MCF 10A (cell line): Measurements from ENCODE around the gene TTLL1. TPM values are rescaled to one million over a fixed set of nuclear protein-coding genes. Genes with fewer than 3 reads are reported as not detected.
"Not testable (repeated sequence)": the region's sequence is repeated elsewhere in the genome, so short reads cannot be mapped to it uniquely, and the experiment has no call there.

Experiments used
- BruUV-seq: library from RNA; stranded (reverse); fragments of 400-500 nt; replicated peaks from 2 replicates; lab custom pipeline; 2021; lab: Mats Ljungman, UMichigan
- CTCF ChIA-PET: fragments of 300-600 bp; sonication (Branson Sonifier 250); formaldehyde crosslinking; extraction: SDS; loops from one replicate; lab custom pipeline; 2021; ENCODE audit warnings: antibody characterized with exemption, inconsistent platforms; lab: Yijun Ruan, JAX
- POLR2A ChIA-PET: fragments of 300-600, 350-650 bp; sonication (Branson Sonifier 250); formaldehyde crosslinking; extraction: SDS; loops from one replicate; lab custom pipeline; 2020; ENCODE audit warnings: antibody characterized with exemption, inconsistent platforms; lab: Yijun Ruan, JAX
- DNase-seq: peaks from one replicate; pipeline ENCODE4 v3.0.0-alpha.2; 2018; ENCODE audit not compliant: unreplicated experiment
- H3K27ac Mint-ChIP-seq: one replicate; pipeline ENCODE4 v1.8.0; 2022; ENCODE audit warnings: mild to moderate bottlenecking, low read depth, mixed read lengths; ENCODE audit not compliant: unreplicated experiment
- H3K27me3 Mint-ChIP-seq: one replicate; pipeline ENCODE4 v1.8.0; 2022; ENCODE audit warnings: mixed read lengths; ENCODE audit not compliant: insufficient read depth, unreplicated experiment
- H3K36me3 Mint-ChIP-seq: one replicate; pipeline ENCODE4 v1.8.0; 2022; ENCODE audit warnings: mild to moderate bottlenecking, moderate library complexity, mixed read lengths; ENCODE audit not compliant: insufficient read depth, unreplicated experiment
- H3K4me1 Mint-ChIP-seq: one replicate; pipeline ENCODE4 v1.8.0; 2022; ENCODE audit warnings: mixed read lengths; ENCODE audit not compliant: insufficient read depth, unreplicated experiment
- H3K4me3 Mint-ChIP-seq: one replicate; pipeline ENCODE4 v1.8.0; 2022; ENCODE audit warnings: mild to moderate bottlenecking, moderate library complexity, mixed read lengths; ENCODE audit not compliant: unreplicated experiment
- H3K9me3 Mint-ChIP-seq: one replicate; pipeline ENCODE4 v1.8.0; 2022; ENCODE audit warnings: mixed read lengths; ENCODE audit not compliant: unreplicated experiment
- intact Hi-C: fragments of 100-400 bp; cut with micrococcal nuclease; formaldehyde crosslinking; loops from 2 replicates; pipeline ENCODE4 v1.14.1; 2022
- total RNA-seq: library from RNA; stranded (reverse); gene quantifications from 2 replicates; pipeline ENCODE4 v1.2.3, GENCODE V29; 2022
- TF ChIP-seq, protein P1 (sequence below): fragments of 200-600 bp; IDR thresholded peaks from one replicate; pipeline ENCODE4 v1.8.0; 2022; ENCODE audit warnings: antibody characterized with exemption, mild to moderate bottlenecking; ENCODE audit not compliant: unreplicated experiment

Gene TTLL1
- total RNA-seq, 1 experiment from 2014 or later = 3.3 TPM

DNA sequence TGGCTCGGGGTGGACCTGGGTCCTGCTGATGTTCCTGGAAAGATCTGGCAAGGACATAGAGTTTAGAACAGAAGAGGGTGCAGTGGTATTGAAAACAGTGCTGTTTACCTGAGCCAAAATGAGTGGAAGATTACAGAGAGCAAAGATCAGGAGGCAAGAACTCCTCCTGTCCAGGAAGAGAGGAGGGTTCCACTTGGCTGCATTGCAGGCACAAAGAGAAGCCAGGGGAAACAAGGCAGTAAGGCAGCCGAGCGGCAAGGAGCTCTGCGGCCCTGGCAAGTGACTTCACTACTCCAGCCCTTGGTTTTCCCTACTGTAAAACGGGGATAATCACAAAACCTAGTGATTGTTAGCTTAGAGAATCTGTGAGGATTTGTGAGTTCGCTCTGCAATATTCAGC is 70.6 kb downstream of the TTLL1 start:
- TF ChIP-seq, protein P1, sequence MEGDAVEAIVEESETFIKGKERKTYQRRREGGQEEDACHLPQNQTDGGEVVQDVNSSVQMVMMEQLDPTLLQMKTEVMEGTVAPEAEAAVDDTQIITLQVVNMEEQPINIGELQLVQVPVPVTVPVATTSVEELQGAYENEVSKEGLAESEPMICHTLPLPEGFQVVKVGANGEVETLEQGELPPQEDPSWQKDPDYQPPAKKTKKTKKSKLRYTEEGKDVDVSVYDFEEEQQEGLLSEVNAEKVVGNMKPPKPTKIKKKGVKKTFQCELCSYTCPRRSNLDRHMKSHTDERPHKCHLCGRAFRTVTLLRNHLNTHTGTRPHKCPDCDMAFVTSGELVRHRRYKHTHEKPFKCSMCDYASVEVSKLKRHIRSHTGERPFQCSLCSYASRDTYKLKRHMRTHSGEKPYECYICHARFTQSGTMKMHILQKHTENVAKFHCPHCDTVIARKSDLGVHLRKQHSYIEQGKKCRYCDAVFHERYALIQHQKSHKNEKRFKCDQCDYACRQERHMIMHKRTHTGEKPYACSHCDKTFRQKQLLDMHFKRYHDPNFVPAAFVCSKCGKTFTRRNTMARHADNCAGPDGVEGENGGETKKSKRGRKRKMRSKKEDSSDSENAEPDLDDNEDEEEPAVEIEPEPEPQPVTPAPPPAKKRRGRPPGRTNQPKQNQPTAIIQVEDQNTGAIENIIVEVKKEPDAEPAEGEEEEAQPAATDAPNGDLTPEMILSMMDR = no peak
- POLR2A ChIA-PET = interaction anchor here (1.2 kb wide), 1 partner anchor 24 kb away, joined by 3 read pairs; no protein-coding TSS in a partner anchor
- BruUV-seq = no TSS peak
- intact Hi-C loops = no loop called here
- CTCF ChIA-PET = interaction anchor here (0.6 to 1.5 kb wide), 2 partner anchors 15 to 65 kb away, joined by 3 to 8 read pairs; no protein-coding TSS in a partner anchor
- DNase-seq = no peak
- no peak overlapping the region for H3K27ac Mint-ChIP-seq
- H3K27me3 Mint-ChIP-seq = no peaks in the 10 kb centered on the region
- no peaks in the 10 kb centered on the region for H3K9me3 Mint-ChIP-seq
- peaks cover 16% of the 10 kb centered on the region for H3K4me1 Mint-ChIP-seq
- H3K4me3 Mint-ChIP-seq = no peak overlapping the region
- H3K36me3 Mint-ChIP-seq = no peaks in the 10 kb centered on the region

DNA sequence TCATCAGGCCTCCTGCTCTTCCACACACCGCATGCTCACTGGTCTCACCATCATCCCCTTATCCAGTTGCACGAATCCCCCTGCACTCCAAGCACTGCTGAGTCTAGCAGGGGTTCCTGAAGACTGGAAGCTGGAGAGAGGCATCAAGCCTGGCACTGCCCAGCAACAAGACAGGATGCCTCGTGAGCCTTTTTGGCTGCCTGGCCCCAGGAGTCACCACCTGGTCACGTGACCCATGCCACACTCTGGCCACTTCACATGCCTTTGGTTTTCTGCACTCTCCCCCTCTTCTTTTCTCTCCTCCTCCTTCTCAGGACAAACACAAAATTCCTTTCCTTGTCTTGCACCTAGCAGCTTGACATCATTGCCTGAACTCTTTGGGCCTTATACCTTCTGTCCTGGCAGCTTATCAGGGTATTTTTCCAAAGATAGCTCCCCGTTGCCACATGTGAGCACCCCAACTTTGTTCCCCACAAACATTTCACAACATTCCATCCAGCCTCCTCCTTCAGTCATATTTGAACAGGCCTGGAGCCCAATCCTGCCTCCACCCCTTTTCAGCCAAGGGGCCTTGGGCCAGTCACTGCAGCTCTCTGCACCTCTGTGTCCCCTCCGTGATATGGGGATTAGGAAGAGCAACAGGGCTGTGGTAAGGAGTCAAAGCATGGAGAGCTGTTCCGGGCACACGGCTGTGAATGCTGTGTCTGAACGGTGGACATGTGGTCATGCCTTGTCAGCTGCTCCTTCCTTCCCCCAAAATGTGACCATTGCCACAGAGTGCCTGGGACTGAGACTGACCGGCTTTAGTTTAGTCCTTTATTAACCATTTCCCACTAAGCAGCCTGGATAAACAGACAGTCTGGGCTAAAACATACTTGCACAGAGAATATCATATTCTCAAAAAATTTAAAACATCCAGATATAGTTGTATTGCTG is 71.4 kb downstream of the TTLL1 start:
- intact Hi-C loops = no loop called here
- CTCF ChIA-PET = interaction anchor here (0.6 to 1.5 kb wide), 3 partner anchors 16 to 1821 kb away, joined by 3 to 8 read pairs (median 3); no protein-coding TSS in a partner anchor
- peaks cover 23% of the 10 kb centered on the region for H3K4me1 Mint-ChIP-seq
- POLR2A ChIA-PET = interaction anchor here (1.2 kb wide), 1 partner anchor 23 kb away, joined by 3 read pairs; no protein-coding TSS in a partner anchor
- no peaks in the 10 kb centered on the region for H3K36me3 Mint-ChIP-seq
- no peak overlapping the region for H3K27ac Mint-ChIP-seq
- BruUV-seq = no TSS peak
- TF ChIP-seq, protein P1 = no peak
- no peaks in the 10 kb centered on the region for H3K27me3 Mint-ChIP-seq
- no peak for DNase-seq
- H3K9me3 Mint-ChIP-seq = no peaks in the 10 kb centered on the region
- H3K4me3 Mint-ChIP-seq = no peak overlapping the region

DNA sequence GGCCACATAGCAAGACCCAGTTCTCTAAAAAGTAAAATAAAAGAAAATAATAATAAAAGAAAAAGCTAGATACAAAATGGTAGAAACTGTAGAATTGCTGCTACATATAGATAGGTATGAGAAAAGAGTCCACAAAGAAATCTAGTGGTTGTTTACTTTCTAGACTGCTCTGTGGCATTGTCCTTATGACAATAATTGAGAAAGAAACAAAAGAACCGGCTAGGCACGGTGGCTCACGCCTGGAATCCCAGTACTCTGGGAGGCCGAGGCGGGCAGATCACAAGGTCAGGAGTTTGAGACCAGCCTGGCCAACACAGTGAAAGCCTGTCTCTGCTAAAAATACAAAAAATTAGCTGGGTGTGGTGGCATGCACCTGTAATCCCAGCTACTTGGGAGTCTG is 73.0 kb downstream of the TTLL1 start:
- intact Hi-C loops, BruUV-seq, DNase-seq, H3K27ac Mint-ChIP-seq, H3K9me3 Mint-ChIP-seq, H3K4me3 Mint-ChIP-seq, H3K27me3 Mint-ChIP-seq, H3K36me3 Mint-ChIP-seq: not testable (repeated sequence)
- ChIA-PET CTCF (interaction anchor here (1.0 kb wide), 1 partner anchor 26 kb away, joined by 4 read pairs; no protein-coding TSS in a partner anchor), POLR2A (interaction anchor here (1.0 to 4.8 kb wide), 8 partner anchors 14 to 160 kb away, joined by 3 to 85 read pairs (median 8); partner anchors contain the start of gene ARFGAP3)
- peaks cover 23% of the 10 kb centered on the region for H3K4me1 Mint-ChIP-seq

DNA sequence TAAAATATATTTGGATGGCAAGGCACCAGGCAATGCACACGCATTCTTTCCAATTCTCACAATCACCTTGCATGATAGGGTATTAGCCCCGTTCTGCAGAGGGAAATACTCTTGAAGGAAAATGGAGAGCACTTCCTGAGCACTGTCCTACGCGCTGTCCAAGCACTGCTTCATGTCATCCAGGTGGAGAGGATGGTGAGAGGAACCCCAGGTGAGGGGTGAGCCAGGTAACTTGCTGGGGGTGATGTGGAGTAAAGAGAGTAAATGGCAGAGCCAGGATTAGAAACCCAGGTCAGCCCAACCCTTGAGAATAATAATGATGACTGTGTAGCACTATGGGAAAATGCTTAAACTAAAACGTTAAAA is 73.5 kb downstream of the TTLL1 start:
- H3K27ac Mint-ChIP-seq = peak overlapping the region; percentile 92
- TSS peak; percentile 95 for BruUV-seq
- H3K9me3 Mint-ChIP-seq = no peaks in the 10 kb centered on the region
- TF ChIP-seq, protein P1 = no peak
- H3K27me3 Mint-ChIP-seq = no peaks in the 10 kb centered on the region
- intact Hi-C loops = loop anchor here (2.0 kb wide), 1 partner anchor 21 kb away; no protein-coding TSS in a partner anchor
- peaks cover 23% of the 10 kb centered on the region for H3K4me1 Mint-ChIP-seq
- peak overlapping the region; percentile 93 for H3K4me3 Mint-ChIP-seq
- no peaks in the 10 kb centered on the region for H3K36me3 Mint-ChIP-seq
- ChIA-PET CTCF (interaction anchor here (1.0 kb wide), 1 partner anchor 26 kb away, joined by 4 read pairs; no protein-coding TSS in a partner anchor), POLR2A (interaction anchor here (0.6 to 4.8 kb wide), 21 partner anchors 13 to 367 kb away, joined by 3 to 85 read pairs (median 7); partner anchors contain the start of genes ARFGAP3 and CYB5R3)
- DNase-seq = no peak
